Measurements from ENCODE around the gene SHROOM3. TPM values are rescaled to one million over a fixed set of nuclear protein-coding genes. Genes with fewer than 3 reads are reported as not detected.

SHROOM3 gene
- total and polyA plus RNA-seq, 2 donors: 11.7 to 16.6 TPM

- H3K4me1 ChIP-seq (ENCODE audit: insufficient read depth): peaks cover 2% of the 10 kb centered on the region
- no peak for DNase-seq (ENCODE audit: extremely low spot score)
Measured at GRCh38 chr4:76582074-76582816, 147.2 kb downstream of the SHROOM3 start.

GRCh38 chr4:76582817-76583087, 147.7 kb downstream of the SHROOM3 start:
- Histone ChIP-seq H3K27ac (ENCODE audit: low read depth) (no peak overlapping the region), H3K4me3 (ENCODE audit: low read depth, low read length) (no peak overlapping the region), H3K36me3 (ENCODE audit: insufficient read depth) (no peaks in the 10 kb centered on the region), H3K4me1 (ENCODE audit: insufficient read depth) (peaks cover 2% of the 10 kb centered on the region)
- DNase-seq (ENCODE audit: extremely low spot score): no peak
- WGBS: 74% methylated on average over 3 of the region's 3 CpGs

More at GRCh38 chr4:76582074-76582816, 147.2 kb downstream of the SHROOM3 start:
- 92% methylated on average over 2 of the region's 2 CpGs for WGBS
- Histone ChIP-seq H3K27ac (ENCODE audit: low read depth) (no peak overlapping the region), H3K36me3 (ENCODE audit: insufficient read depth) (no peaks in the 10 kb centered on the region), H3K4me3 (ENCODE audit: low read depth, low read length) (no peak overlapping the region)

- H3K27ac ChIP-seq (ENCODE audit: low read depth): no peak overlapping the region
- no peak overlapping the region for H3K4me3 ChIP-seq (ENCODE audit: low read depth, low read length)
- no peaks in the 10 kb centered on the region for H3K36me3 ChIP-seq (ENCODE audit: insufficient read depth)
- 41% methylated on average over 9 of the region's 9 CpGs for WGBS
- DNase-seq (ENCODE audit: extremely low spot score): no peak
- peaks cover 2% of the 10 kb centered on the region for H3K4me1 ChIP-seq (ENCODE audit: insufficient read depth)
Measured at GRCh38 chr4:76584241-76585152, 149.5 kb downstream of the SHROOM3 start.

- Histone ChIP-seq H3K4me3 (ENCODE audit: low read depth, low read length) (no peak overlapping the region), H3K36me3 (ENCODE audit: insufficient read depth) (no peaks in the 10 kb centered on the region), H3K4me1 (ENCODE audit: insufficient read depth) (peaks cover 2% of the 10 kb centered on the region), H3K27ac (ENCODE audit: low read depth) (no peak overlapping the region)
- DNase-seq (ENCODE audit: extremely low spot score): no peak
- WGBS: 62% methylated on average over 5 of the region's 5 CpGs
Measured at GRCh38 chr4:76585272-76585671, 150.2 kb downstream of the SHROOM3 start.

GRCh38 chr4:76585897-76586360, 150.9 kb downstream of the SHROOM3 start:
- Histone ChIP-seq H3K27ac (ENCODE audit: low read depth) (no peak overlapping the region), H3K36me3 (ENCODE audit: insufficient read depth) (no peaks in the 10 kb centered on the region), H3K4me3 (ENCODE audit: low read depth, low read length) (no peak overlapping the region), H3K4me1 (ENCODE audit: insufficient read depth) (peaks cover 2% of the 10 kb centered on the region)
- no peak for DNase-seq (ENCODE audit: extremely low spot score)
- WGBS: 24% methylated on average over 28 of the region's 28 CpGs

GRCh38 chr4:76588274-76588673, 153.2 kb downstream of the SHROOM3 start:
- WGBS: 88% methylated on average over 2 of the region's 2 CpGs
- Histone ChIP-seq H3K27ac (ENCODE audit: low read depth) (no peak overlapping the region), H3K4me3 (ENCODE audit: low read depth, low read length) (no peak overlapping the region), H3K36me3 (ENCODE audit: insufficient read depth) (no peaks in the 10 kb centered on the region), H3K4me1 (ENCODE audit: insufficient read depth) (peaks cover 2% of the 10 kb centered on the region)
- no peak for DNase-seq (ENCODE audit: extremely low spot score)

GRCh38 chr4:76589402-76589801, 154.4 kb downstream of the SHROOM3 start:
- WGBS: 22% methylated on average over 1 of the region's 1 CpG
- DNase-seq (ENCODE audit: extremely low spot score): no peak
- Histone ChIP-seq H3K27ac (ENCODE audit: low read depth) (no peak overlapping the region), H3K4me1 (ENCODE audit: insufficient read depth) (peaks cover 2% of the 10 kb centered on the region), H3K36me3 (ENCODE audit: insufficient read depth) (no peaks in the 10 kb centered on the region), H3K4me3 (ENCODE audit: low read depth, low read length) (no peak overlapping the region)

GRCh38 chr4:76589872-76590797, 155.1 kb downstream of the SHROOM3 start:
- 47% methylated on average over 10 of the region's 10 CpGs for WGBS
- H3K27ac ChIP-seq (ENCODE audit: low read depth): no peak overlapping the region
- no peak for DNase-seq (ENCODE audit: extremely low spot score)
- no peaks in the 10 kb centered on the region for H3K36me3 ChIP-seq (ENCODE audit: insufficient read depth)
- H3K4me1 ChIP-seq (ENCODE audit: insufficient read depth): peaks cover 2% of the 10 kb centered on the region
- no peak overlapping the region for H3K4me3 ChIP-seq (ENCODE audit: low read depth, low read length)

GRCh38 chr4:76590798-76591281, 155.8 kb downstream of the SHROOM3 start:
- DNase-seq (ENCODE audit: extremely low spot score): no peak
- Histone ChIP-seq H3K36me3 (ENCODE audit: insufficient read depth) (no peaks in the 10 kb centered on the region), H3K4me3 (ENCODE audit: low read depth, low read length) (no peak overlapping the region), H3K27ac (ENCODE audit: low read depth) (no peak overlapping the region), H3K4me1 (ENCODE audit: insufficient read depth) (peaks cover 2% of the 10 kb centered on the region)
- 58% methylated on average over 6 of the region's 6 CpGs for WGBS

GRCh38 chr4:76591992-76592391, 157.0 kb downstream of the SHROOM3 start:
- Histone ChIP-seq H3K4me3 (ENCODE audit: low read depth, low read length) (no peak overlapping the region), H3K36me3 (ENCODE audit: insufficient read depth) (no peaks in the 10 kb centered on the region), H3K4me1 (ENCODE audit: insufficient read depth) (no peaks in the 10 kb centered on the region), H3K27ac (ENCODE audit: low read depth) (no peak overlapping the region)
- no peak for DNase-seq (ENCODE audit: extremely low spot score)
- 87% methylated on average over 3 of the region's 3 CpGs for WGBS

- DNase-seq (ENCODE audit: extremely low spot score): no peak
- Histone ChIP-seq H3K36me3 (ENCODE audit: insufficient read depth) (no peaks in the 10 kb centered on the region), H3K4me1 (ENCODE audit: insufficient read depth) (no peaks in the 10 kb centered on the region), H3K27ac (ENCODE audit: low read depth) (no peak overlapping the region), H3K4me3 (ENCODE audit: low read depth, low read length) (no peak overlapping the region)
- 90% methylated on average over 6 of the region's 6 CpGs for WGBS
Measured at GRCh38 chr4:76592460-76592859, 157.4 kb downstream of the SHROOM3 start.

GRCh38 chr4:76594173-76594572, 159.1 kb downstream of the SHROOM3 start:
- no peaks in the 10 kb centered on the region for H3K4me1 ChIP-seq (ENCODE audit: insufficient read depth)
- DNase-seq (ENCODE audit: extremely low spot score): no peak
- H3K4me3 ChIP-seq (ENCODE audit: low read depth, low read length): no peak overlapping the region
- no peaks in the 10 kb centered on the region for H3K36me3 ChIP-seq (ENCODE audit: insufficient read depth)
- no peak overlapping the region for H3K27ac ChIP-seq (ENCODE audit: low read depth)
- 94% methylated on average over 2 of the region's 2 CpGs for WGBS

- no peaks in the 10 kb centered on the region for H3K36me3 ChIP-seq (ENCODE audit: insufficient read depth)
- no peak overlapping the region for H3K4me3 ChIP-seq (ENCODE audit: low read depth, low read length)
- no peaks in the 10 kb centered on the region for H3K4me1 ChIP-seq (ENCODE audit: insufficient read depth)
- DNase-seq (ENCODE audit: extremely low spot score): no peak
- H3K27ac ChIP-seq (ENCODE audit: low read depth): no peak overlapping the region
- WGBS: 95% methylated on average over 1 of the region's 1 CpG
Measured at GRCh38 chr4:76595435-76595834, 160.4 kb downstream of the SHROOM3 start.
